Lung (tissue), 12 donors: ENCODE data around the gene P2RX4. TPM values are rescaled to one million over a fixed set of nuclear protein-coding genes. Genes with fewer than 3 reads are reported as not detected.
A peak's percentile ranks its signal among the peaks of the same experiment; 100 is the strongest.

Experiments
- ATAC-seq: fragments of 200-7000 bp; cut with Tn5 transposase; one replicate; pipeline ENCODE4 v1.9.1; 2020; ENCODE audit warnings: moderate number of reproducible peaks; ENCODE audit not compliant: insufficient read depth, low FRiP score
- DNase-seq, 3 donors: peaks; one replicate each; pipeline ENCODE4 v3.0.0-alpha.2; 2013 to 2017
- H3K27ac ChIP-seq, 2 donors: one replicate each; pipeline ENCODE4 v1.5.1; 2013; ENCODE audit warnings: mild to moderate bottlenecking in 2 of 2, moderate library complexity in 2 of 2, control low read depth in 1 of 2, inconsistent platforms in 1 of 2, low read depth in 1 of 2, low read length in 1 of 2
- H3K27me3 ChIP-seq, 3 donors: one replicate each; pipeline ENCODE4 v1.5.1; 2013; ENCODE audit warnings: low read length in 2 of 3; ENCODE audit not compliant: control insufficient read depth in 3 of 3, insufficient read depth in 3 of 3
- H3K36me3 ChIP-seq, 4 donors: one replicate each; pipeline ENCODE4 v1.5.1; 2013; ENCODE audit warnings: low read length in 4 of 4, mild to moderate bottlenecking in 1 of 4, moderate library complexity in 1 of 4; ENCODE audit not compliant: control insufficient read depth in 4 of 4, insufficient read depth in 4 of 4
- H3K4me1 ChIP-seq, 5 donors: one replicate each; pipeline ENCODE4 v1.5.1; 2013; ENCODE audit warnings: low read length in 5 of 5, mild to moderate bottlenecking in 2 of 5, moderate library complexity in 1 of 5; ENCODE audit not compliant: control insufficient read depth in 5 of 5, insufficient read depth in 5 of 5
- H3K4me3 ChIP-seq: one replicate; pipeline ENCODE4 v1.5.1; 2013; ENCODE audit warnings: mild to moderate bottlenecking, control low read depth, moderate library complexity
- H3K9ac ChIP-seq, 2 donors: one replicate each; pipeline ENCODE4 v1.5.1; 2013; ENCODE audit warnings: low read length in 2 of 2, control low read depth in 1 of 2; ENCODE audit not compliant: insufficient read depth in 1 of 2
- H3K9me3 ChIP-seq, 4 donors: one replicate each; pipeline ENCODE4 v1.5.1; 2013; ENCODE audit warnings: low read length in 3 of 4, mild to moderate bottlenecking in 1 of 4, moderate library complexity in 1 of 4; ENCODE audit not compliant: control insufficient read depth in 4 of 4, insufficient read depth in 3 of 4
- CTCF ChIP-seq: IDR thresholded peaks from 2 replicates; pipeline ENCODE4 v1.5.1; 2012; ENCODE audit warnings: mild to moderate bottlenecking; ENCODE audit errors: control extremely low read depth, extremely low read depth
- WGBS, 2 donors: extraction: QIAGEN DNeasy Blood & Tissue Kit; methylation state at CpG; one replicate each; pipeline ENCODE4 v1.1.7; 2013; 5-methylcytosine and 5-hydroxymethylcytosine counted together
- polyA plus RNA-seq, 2 donors: library from polyadenylated mRNA; stranded (reverse); fragments of 200-250 nt; gene quantifications; one replicate each; pipeline ENCODE4 v1.2.1, GENCODE V29; 2013
- total RNA-seq, 2 donors: library from RNA; depleted of rRNA in 1 of 2; stranded (reverse); fragments of >200 nt in 1 of 2; gene quantifications; one replicate each; pipeline ENCODE4 v1.2.1, GENCODE V29; 2014 to 2021
- donor health status: control.
- donor health status: control.
- donor health status: Bipolar disorder and iron deficiency.
- donor health status: healthy.
- donor health status: DM: yes; HTN: yes; CAD: no.

The P2RX4 gene
- total and polyA plus RNA-seq, 4 donors, result 29.5 to 60.4 (median 46.4) TPM

- 94% methylated on average over 33 to 35 of the region's 35 CpGs for WGBS, 2 donors
- TF ChIP-seq CTCF, result no peak
- H3K4me3 ChIP-seq, result no peak overlapping the region
- H3K9me3 ChIP-seq, result no peaks in the 10 kb centered on the region
- ATAC-seq (no peak), DNase-seq (no peak)
- peaks cover 2 to 20% (median 12%) of the 10 kb centered on the region in 4 donors for H3K36me3 ChIP-seq
- peaks cover 0 to 14% (median 11%) of the 10 kb centered on the region in 5 donors for H3K4me1 ChIP-seq
- H3K9ac ChIP-seq, result no peak overlapping the region
- H3K27me3 ChIP-seq, result no peaks in the 10 kb centered on the region
- H3K27ac ChIP-seq, result no peak overlapping the region
Measured at GRCh38 chr12:121274036-121274763, 64.3 kb downstream of the P2RX4 start.

DNA sequence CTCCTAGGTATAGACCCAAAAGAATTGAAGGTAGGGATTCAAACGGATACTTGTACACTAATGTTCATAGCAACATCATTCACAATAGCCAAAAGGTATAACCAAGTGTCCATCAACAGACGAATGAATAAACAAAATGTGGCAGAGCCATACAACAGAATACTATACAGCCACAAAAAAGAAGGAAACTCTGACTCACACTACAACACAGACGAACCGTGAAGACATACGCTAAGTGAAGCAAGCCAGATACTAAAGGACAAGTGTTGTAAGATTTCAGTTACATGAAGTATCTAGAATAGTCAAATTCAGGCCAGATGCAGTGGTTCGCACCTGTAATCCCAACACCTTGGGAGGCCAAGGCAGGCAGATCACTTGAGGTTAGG is 67.4 kb downstream of the P2RX4 start:
- Histone ChIP-seq H3K27ac (no peak overlapping the region), H3K36me3 (peaks cover 0 to 14% (median 7%) of the 10 kb centered on the region in 4 donors), H3K9me3 (no peaks in the 10 kb centered on the region), H3K4me3 (no peak overlapping the region), H3K27me3 (no peaks in the 10 kb centered on the region), H3K9ac (no peak overlapping the region), H3K4me1 (peaks cover 0 to 22% (median 16%) of the 10 kb centered on the region in 5 donors)
- WGBS, 2 donors, result 63 to 73% methylated on average over 6 of the region's 6 CpGs
- DNase-seq (no peak), ATAC-seq (no peak)
- no peak for TF ChIP-seq CTCF

GRCh38 chr12:121278169-121279070 is 68.5 kb downstream of the P2RX4 start:
- Histone ChIP-seq H3K9ac (peak overlapping the region in 1 of 2 donors; percentile 20), H3K27me3 (no peaks in the 10 kb centered on the region), H3K4me3 (no peak overlapping the region), H3K27ac (peak overlapping the region in 1 of 2 donors; percentile 66), H3K9me3 (no peaks in the 10 kb centered on the region), H3K36me3 (peaks cover 0 to 9% (median 4%) of the 10 kb centered on the region in 4 donors), H3K4me1 (peaks cover 0 to 23% (median 16%) of the 10 kb centered on the region in 5 donors)
- 52 to 79% methylated on average over 15 of the region's 15 CpGs for WGBS, 2 donors
- ATAC-seq (no peak), DNase-seq (no peak)
- no peak for TF ChIP-seq CTCF
